ENCODE results near the gene GSTO2. TPM values are rescaled to one million over a fixed set of nuclear protein-coding genes. Genes with fewer than 3 reads are reported as not detected.
A peak's percentile ranks its signal among the peaks of the same experiment; 100 is the strongest.

The GSTO2 gene
- total RNA-seq, 4 donors from 2014 or later = 1.9 to 17.1 (median 10.6) TPM

GRCh38 chr10:104348601-104349000, 79.6 kb downstream of the GSTO2 start:
- Histone ChIP-seq H3K27ac (no peak overlapping the region), H3K4me3 (no peak overlapping the region), H3K4me1 (peaks cover 4 to 22% (median 7%) of the 10 kb centered on the region in 4 donors), H3K9me3 (no peaks in the 10 kb centered on the region), H3K36me3 (no peaks in the 10 kb centered on the region), H3K27me3 (no peaks in the 10 kb centered on the region)
- TF ChIP-seq EP300 (IDR thresholded peaks at IDR 0.05; ENCODE audit: low read depth) = no peak
- TF ChIP-seq POLR2AphosphoS5 (IDR thresholded peaks at IDR 0.05) = no peak
- TF ChIP-seq POLR2A (IDR thresholded peaks at IDR 0.05) = no peak
- TF ChIP-seq CTCF (IDR thresholded peaks at IDR 0.05) = no peak
- 67 to 83% methylated on average over 1 to 2 of the region's 2 CpGs for WGBS, 2 donors (ENCODE audit: low coverage in 1 of 2)
- intact Hi-C loops (cut with DNase I; ENCODE audit: low total_unique reads) (no loop called here), in situ Hi-C loops (cut with MboI; ENCODE audit: low pct_ligation_motif_present in 1 of 4, low pct_unique_long_range_greater_than_20kb in 1 of 4, low sequenced_read_pairs in 3 of 4) (loop anchor here (5.0 to 10.0 kb wide), 4 partner anchors 36 to 54 kb away; no protein-coding TSS in a partner anchor)
- no peak for DNase-seq

GRCh38 chr10:104349623-104350126, 80.7 kb downstream of the GSTO2 start:
- intact Hi-C loops (cut with DNase I; ENCODE audit: low total_unique reads) = loop anchor here (5.0 kb wide), 2 partner anchors 42 to 57 kb away; no protein-coding TSS in a partner anchor
- Histone ChIP-seq H3K27me3 (no peaks in the 10 kb centered on the region), H3K4me1 (peaks cover 9 to 28% (median 12%) of the 10 kb centered on the region in 4 donors), H3K36me3 (no peaks in the 10 kb centered on the region), H3K9me3 (no peaks in the 10 kb centered on the region), H3K4me3 (peak overlapping the region in 1 of 4 donors; percentile 6), H3K27ac (peak overlapping the region; percentile 29 to 57 (median 40))
- in situ Hi-C loops (cut with MboI; ENCODE audit: low pct_ligation_motif_present in 1 of 4, low pct_unique_long_range_greater_than_20kb in 1 of 4, low sequenced_read_pairs in 3 of 4) = loop anchor here (5.0 to 10.0 kb wide), 5 partner anchors 37 to 57 kb away; no protein-coding TSS in a partner anchor
- peak in 2 of 3 donors; percentile 8 to 54 for TF ChIP-seq POLR2AphosphoS5 (IDR thresholded peaks at IDR 0.05)
- TF ChIP-seq EP300 (IDR thresholded peaks at IDR 0.05; ENCODE audit: low read depth) = no peak
- DNase-seq = peak; percentile 20
- 36 to 78% methylated on average over 2 to 5 of the region's 5 CpGs for WGBS, 2 donors (ENCODE audit: low coverage in 1 of 2)

- intact Hi-C loops (cut with DNase I; ENCODE audit: low total_unique reads) = loop anchor here (5.0 kb wide), 2 partner anchors 43 to 58 kb away; no protein-coding TSS in a partner anchor
- Histone ChIP-seq H3K4me1 (peaks cover 9 to 28% (median 12%) of the 10 kb centered on the region in 4 donors), H3K4me3 (peak overlapping the region in 1 of 4 donors; percentile 6), H3K9me3 (no peaks in the 10 kb centered on the region), H3K27ac (peak overlapping the region; percentile 29 to 57 (median 40)), H3K36me3 (no peaks in the 10 kb centered on the region), H3K27me3 (no peaks in the 10 kb centered on the region)
- TF ChIP-seq EP300 (IDR thresholded peaks at IDR 0.05; ENCODE audit: low read depth) = no peak
- TF ChIP-seq POLR2AphosphoS5 (IDR thresholded peaks at IDR 0.05) = no peak
- peak; percentile 55 to 83 (median 70) for TF ChIP-seq CTCF (IDR thresholded peaks at IDR 0.05)
- no peak for DNase-seq
- WGBS, 2 donors (ENCODE audit: low coverage in 1 of 2) = 28 to 56% methylated on average over 2 to 6 of the region's 6 CpGs
- in situ Hi-C loops (cut with MboI; ENCODE audit: low pct_ligation_motif_present in 1 of 4, low pct_unique_long_range_greater_than_20kb in 1 of 4, low sequenced_read_pairs in 3 of 4) = loop anchor here in 1 of 4 donors (5.0 kb wide), 1 partner anchor 58 kb away; no protein-coding TSS in a partner anchor
Observed at GRCh38 chr10:104350127-104350635, 81.2 kb downstream of the GSTO2 start.

- in situ Hi-C loops (cut with MboI; ENCODE audit: low pct_ligation_motif_present in 1 of 4, low pct_unique_long_range_greater_than_20kb in 1 of 4, low sequenced_read_pairs in 3 of 4) (loop anchor here in 1 of 4 donors (5.0 kb wide), 1 partner anchor 59 kb away; no protein-coding TSS in a partner anchor), intact Hi-C loops (cut with DNase I; ENCODE audit: low total_unique reads) (loop anchor here (5.0 kb wide), 2 partner anchors 44 to 59 kb away; no protein-coding TSS in a partner anchor)
- peaks cover 9 to 28% (median 12%) of the 10 kb centered on the region in 4 donors for H3K4me1 ChIP-seq
- no peaks in the 10 kb centered on the region for H3K36me3 ChIP-seq
- H3K4me3 ChIP-seq = no peak overlapping the region
- H3K27ac ChIP-seq = peak overlapping the region in 1 of 4 donors; percentile 50
- TF ChIP-seq EP300 (IDR thresholded peaks at IDR 0.05; ENCODE audit: low read depth) = no peak
- TF ChIP-seq POLR2AphosphoS5 (IDR thresholded peaks at IDR 0.05) = no peak
- no peaks in the 10 kb centered on the region for H3K9me3 ChIP-seq
- 46 to 51% methylated on average over 2 of the region's 2 CpGs for WGBS, 2 donors (ENCODE audit: low coverage in 1 of 2)
- no peaks in the 10 kb centered on the region for H3K27me3 ChIP-seq
- DNase-seq = no peak
Observed at GRCh38 chr10:104351061-104351702, 82.2 kb downstream of the GSTO2 start.

GRCh38 chr10:104351919-104352318, 82.9 kb downstream of the GSTO2 start:
- H3K27ac ChIP-seq = peak overlapping the region in 1 of 4 donors; percentile 50
- H3K36me3 ChIP-seq = no peaks in the 10 kb centered on the region
- peaks cover 9 to 28% (median 12%) of the 10 kb centered on the region in 4 donors for H3K4me1 ChIP-seq
- TF ChIP-seq EP300 (IDR thresholded peaks at IDR 0.05; ENCODE audit: low read depth) (no peak), CTCF (IDR thresholded peaks at IDR 0.05) (no peak), POLR2A (IDR thresholded peaks at IDR 0.05) (no peak), POLR2AphosphoS5 (IDR thresholded peaks at IDR 0.05) (no peak)
- DNase-seq = no peak
- no peaks in the 10 kb centered on the region for H3K9me3 ChIP-seq
- in situ Hi-C loops (cut with MboI; ENCODE audit: low pct_ligation_motif_present in 1 of 4, low pct_unique_long_range_greater_than_20kb in 1 of 4, low sequenced_read_pairs in 3 of 4) = loop anchor here in 1 of 4 donors (5.0 kb wide), 1 partner anchor 60 kb away; no protein-coding TSS in a partner anchor
- WGBS, 2 donors (ENCODE audit: low coverage in 1 of 2) = 44 to 57% methylated on average over 1 of the region's 1 CpG
- no peak overlapping the region for H3K4me3 ChIP-seq
- intact Hi-C loops (cut with DNase I; ENCODE audit: low total_unique reads) = loop anchor here (5.0 kb wide), 2 partner anchors 45 to 60 kb away; no protein-coding TSS in a partner anchor
- H3K27me3 ChIP-seq = no peaks in the 10 kb centered on the region

All from transverse colon (tissue), 4 donors.